GM04503 (cell line): ENCODE results near the gene RBBP8NL.

ENCODE experiments used
- DNase-seq: peaks from one replicate; pipeline ENCODE4 v3.0.0-alpha.2; 2012; ENCODE audit warnings: low read depth

The RBBP8NL gene

DNA sequence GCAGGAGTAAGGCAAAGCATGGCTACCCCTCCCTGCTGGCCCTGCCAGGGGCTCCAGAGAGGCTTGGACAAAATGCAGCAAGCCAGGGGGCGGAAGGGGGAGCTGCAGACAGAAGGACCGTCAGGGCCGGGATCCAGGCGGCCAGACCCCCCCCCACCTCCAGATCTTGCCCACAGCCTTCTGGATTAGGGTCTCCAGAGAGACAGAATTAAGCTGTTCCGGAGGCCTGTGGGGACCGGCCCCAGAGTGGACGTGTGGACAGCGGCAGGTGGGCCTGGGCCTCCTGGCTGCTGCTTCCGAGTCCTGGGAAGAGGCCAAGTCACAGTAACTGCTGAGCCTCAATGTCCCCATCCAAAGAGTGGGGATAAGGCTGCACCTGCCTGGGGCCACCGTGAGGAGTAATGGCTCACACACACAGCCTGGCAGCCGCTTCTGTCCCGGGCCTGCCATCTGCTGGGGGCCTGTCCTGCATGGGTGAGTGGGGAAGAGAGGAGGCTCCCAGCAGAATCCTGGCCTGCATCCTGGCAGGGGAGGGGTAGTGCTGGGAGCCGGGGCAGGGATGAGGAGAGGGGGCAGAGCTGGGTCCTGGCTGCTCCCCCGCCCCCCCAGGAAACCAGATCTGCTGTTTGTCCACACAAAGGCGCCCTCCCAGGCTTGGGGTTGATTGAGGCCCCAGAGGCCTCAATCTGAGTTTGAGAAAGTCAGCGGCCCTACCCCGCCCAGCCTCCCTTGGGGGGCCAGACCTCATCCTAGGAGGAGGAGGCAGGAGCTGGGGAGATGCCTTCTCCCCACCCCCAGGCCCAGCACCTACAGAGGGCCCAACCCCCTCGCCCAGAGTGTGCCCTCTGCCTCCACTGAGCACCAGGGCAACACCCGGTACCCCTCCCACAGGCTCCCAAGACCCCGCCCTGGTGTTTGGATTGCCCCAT is 64.1 kb downstream of the RBBP8NL start:
- no peak for DNase-seq

DNA sequence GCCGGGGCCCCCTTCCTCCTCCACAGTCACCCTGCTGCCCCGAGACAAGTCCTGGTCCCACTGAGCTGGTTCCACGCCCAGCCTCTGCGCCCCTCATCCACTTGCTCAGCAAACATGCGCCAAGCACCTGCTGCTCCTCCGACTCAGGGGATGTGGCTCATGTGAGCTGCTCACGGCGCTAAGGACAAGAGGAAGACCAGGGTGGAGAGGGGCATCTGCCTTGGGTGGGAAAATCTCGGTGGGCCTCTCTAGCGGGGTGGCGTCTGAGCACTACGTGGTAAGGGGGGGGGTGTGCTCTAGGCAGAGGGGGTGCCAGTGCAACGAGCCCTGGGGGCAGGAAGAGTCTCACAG is 64.8 kb downstream of the RBBP8NL start:
- DNase-seq, result no peak

DNA sequence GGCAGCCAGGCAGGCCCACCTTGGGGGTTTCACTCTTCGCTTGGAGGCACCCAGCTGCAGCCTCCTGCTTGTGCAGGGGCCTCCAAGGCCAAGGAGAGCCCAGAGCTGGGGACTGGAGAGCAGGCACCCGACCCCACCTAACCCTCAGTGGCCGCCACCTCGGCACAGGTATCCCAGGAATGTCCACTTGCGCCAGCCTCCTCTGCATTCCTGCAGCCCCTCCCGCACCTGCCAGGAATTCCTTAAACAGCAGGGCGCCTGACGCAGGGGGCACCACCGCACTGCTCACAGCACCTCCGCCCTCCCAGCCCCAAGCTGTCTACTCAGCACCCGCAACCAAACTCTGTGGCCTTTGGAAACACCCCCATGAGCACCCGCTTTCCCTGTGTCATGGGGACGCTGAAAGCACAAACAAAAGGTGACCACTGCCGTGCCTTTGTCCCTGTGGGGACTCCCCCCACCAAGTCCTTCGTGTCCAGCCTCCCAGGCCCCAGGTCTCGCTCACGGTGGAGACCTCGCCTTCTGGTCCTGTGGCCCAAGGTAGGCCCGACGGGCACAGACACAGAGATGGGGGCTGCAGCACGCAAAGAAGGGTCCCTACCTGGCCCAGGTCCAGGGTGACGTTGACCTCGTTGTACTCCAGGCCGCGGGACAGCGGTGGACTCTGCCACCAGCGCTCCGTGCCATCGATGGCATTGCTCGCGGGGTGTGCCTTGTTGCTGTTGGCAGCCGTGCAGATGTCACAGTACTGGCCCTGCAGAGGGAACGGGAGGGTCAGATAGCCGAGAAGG is 65.3 kb downstream of the RBBP8NL start:
- no peak for DNase-seq

DNA sequence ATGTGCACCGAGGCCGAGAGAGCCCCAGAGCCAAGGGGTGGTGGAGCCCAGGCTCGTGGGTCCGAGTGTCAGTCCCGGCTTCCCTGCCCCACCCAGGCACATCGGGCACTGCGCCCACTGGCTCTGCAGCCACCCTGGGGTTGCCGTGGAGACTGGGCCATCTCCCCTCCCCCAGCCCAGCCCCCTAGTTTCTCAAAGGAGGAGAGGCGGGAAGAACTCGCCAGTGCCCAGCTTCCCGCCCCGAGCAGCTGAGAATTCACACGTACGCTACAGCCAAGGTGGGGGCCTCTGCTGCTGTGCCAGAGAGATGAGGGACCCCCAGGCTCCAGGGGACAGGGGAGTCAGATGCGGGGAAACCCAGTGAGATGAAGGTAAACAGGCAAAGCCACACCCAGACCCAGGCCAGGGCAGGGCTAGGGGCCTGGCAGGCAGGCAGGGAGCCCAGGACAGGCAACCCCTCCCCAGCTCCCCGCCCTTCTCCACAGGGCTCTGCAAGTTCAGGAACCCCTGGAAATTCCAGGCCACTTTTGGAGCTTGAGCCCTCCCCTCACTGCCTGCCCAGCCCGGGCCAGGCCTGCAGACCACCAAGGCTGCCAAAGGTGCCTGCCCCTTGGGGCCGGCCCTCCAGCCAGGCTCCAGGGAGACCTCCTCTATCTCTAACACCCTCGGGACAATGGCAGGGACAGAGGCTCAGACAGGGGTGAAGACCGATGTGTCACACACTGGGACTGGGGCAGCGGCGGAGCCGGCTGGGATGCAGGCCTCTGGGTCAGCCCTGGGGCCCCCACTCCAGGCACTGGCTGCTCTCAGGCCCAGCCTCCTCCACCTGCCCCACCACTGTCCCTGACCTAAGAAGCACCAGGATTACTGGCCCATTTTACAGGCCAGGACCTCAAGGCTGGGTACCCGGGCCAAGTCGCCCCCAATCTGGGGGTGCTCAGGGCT is 66.2 kb downstream of the RBBP8NL start:
- DNase-seq, result no peak
